Measurements from ENCODE around the gene XNDC1N. TPM values are rescaled to one million over a fixed set of nuclear protein-coding genes. Genes with fewer than 3 reads are reported as not detected.

XNDC1N gene
- polyA plus RNA-seq, 1 of the 3 experiments (the other 2 are of a cell fraction) = 3.4 TPM

DNA sequence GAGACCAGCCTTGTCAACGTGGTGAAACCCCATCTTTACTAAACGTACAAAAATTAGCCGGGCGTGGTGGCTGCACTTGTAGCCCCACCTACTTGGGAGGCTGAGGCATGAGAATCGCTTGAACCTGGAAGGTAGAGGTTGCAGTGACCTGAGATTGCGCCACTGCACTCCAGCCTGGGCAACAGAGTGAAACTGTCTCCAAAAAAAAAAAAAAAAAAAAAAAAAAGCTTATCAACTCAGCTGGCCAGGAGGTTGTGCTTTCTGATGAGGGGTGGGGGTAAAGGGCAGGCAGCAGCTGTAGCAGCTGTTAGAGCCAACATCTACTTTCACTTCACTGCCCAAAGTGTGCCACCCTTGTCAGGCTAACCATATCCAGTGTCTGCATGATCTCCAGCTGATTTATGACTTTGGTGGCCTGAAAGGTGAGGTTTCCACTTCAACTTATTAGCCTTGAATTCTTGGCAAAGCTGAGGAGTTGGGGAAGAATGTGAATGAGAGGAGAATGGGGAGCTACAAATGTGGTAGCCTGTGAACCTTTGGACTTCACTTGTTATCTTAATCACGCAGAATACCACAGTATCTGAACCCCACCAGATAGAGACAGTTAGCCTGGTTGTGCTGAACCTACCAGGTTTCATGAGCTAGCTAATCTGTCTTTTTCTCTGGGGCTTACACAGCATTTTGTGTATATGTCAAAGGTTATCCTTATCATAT lies 20.1 kb upstream of the XNDC1N start (continued):
- TF ChIP-seq EP300 (IDR thresholded peaks at IDR 0.05; ENCODE audit: borderline replicate concordance in 1 of 2, low read depth in 1 of 2, low read length in 1 of 2) = no peak
- TF ChIP-seq, protein P1, sequence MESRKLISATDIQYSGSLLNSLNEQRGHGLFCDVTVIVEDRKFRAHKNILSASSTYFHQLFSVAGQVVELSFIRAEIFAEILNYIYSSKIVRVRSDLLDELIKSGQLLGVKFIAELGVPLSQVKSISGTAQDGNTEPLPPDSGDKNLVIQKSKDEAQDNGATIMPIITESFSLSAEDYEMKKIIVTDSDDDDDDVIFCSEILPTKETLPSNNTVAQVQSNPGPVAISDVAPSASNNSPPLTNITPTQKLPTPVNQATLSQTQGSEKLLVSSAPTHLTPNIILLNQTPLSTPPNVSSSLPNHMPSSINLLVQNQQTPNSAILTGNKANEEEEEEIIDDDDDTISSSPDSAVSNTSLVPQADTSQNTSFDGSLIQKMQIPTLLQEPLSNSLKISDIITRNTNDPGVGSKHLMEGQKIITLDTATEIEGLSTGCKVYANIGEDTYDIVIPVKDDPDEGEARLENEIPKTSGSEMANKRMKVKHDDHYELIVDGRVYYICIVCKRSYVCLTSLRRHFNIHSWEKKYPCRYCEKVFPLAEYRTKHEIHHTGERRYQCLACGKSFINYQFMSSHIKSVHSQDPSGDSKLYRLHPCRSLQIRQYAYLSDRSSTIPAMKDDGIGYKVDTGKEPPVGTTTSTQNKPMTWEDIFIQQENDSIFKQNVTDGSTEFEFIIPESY (IDR thresholded peaks at IDR 0.05; ENCODE audit: borderline replicate concordance, low read depth) = no peak

DNA sequence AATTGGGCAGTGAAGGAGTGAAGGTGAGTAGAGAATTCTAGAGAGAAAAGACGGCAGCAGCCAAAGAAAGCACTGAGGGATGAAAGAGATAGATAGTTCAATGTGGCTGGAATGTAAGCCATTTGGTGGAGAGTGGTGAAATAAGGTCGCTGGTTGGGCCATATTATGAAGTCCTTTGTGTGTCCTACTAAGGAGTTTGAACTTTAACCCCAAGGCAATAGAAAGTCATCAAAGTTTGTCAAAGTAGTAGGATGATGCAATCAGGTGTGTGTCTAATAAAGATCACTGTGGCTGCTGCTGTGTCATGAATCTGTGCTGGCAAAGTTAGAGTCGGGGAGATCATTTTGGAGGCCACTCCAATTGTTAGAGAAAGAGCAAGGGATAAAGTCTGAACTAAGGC lies 19.1 kb upstream of the XNDC1N start:
- no peak for TF ChIP-seq FOSL2 (IDR thresholded peaks at IDR 0.05; ENCODE audit: borderline replicate concordance, low read depth)
- no peak for TF ChIP-seq TAF1 (IDR thresholded peaks at IDR 0.05; ENCODE audit: borderline replicate concordance, low read depth, low read length)
- TF ChIP-seq, protein P2, sequence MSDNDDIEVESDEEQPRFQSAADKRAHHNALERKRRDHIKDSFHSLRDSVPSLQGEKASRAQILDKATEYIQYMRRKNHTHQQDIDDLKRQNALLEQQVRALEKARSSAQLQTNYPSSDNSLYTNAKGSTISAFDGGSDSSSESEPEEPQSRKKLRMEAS (IDR thresholded peaks at IDR 0.05; ENCODE audit: low read depth) = no peak
- TF ChIP-seq, protein P3, sequence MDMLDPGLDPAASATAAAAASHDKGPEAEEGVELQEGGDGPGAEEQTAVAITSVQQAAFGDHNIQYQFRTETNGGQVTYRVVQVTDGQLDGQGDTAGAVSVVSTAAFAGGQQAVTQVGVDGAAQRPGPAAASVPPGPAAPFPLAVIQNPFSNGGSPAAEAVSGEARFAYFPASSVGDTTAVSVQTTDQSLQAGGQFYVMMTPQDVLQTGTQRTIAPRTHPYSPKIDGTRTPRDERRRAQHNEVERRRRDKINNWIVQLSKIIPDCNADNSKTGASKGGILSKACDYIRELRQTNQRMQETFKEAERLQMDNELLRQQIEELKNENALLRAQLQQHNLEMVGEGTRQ (IDR thresholded peaks at IDR 0.05; ENCODE audit: borderline replicate concordance, low read depth, low read length) = no peak
- TF ChIP-seq RAD21 (IDR thresholded peaks at IDR 0.05; ENCODE audit: low read length) = no peak
- TF ChIP-seq, protein P4, sequence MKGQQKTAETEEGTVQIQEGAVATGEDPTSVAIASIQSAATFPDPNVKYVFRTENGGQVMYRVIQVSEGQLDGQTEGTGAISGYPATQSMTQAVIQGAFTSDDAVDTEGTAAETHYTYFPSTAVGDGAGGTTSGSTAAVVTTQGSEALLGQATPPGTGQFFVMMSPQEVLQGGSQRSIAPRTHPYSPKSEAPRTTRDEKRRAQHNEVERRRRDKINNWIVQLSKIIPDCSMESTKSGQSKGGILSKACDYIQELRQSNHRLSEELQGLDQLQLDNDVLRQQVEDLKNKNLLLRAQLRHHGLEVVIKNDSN (IDR thresholded peaks at IDR 0.05; ENCODE audit: borderline replicate concordance, low read depth) = no peak
- TF ChIP-seq CHD2 (IDR thresholded peaks at IDR 0.05; ENCODE audit: low read length, partially characterized antibody) = no peak
- no peak for TF ChIP-seq ELF1 (IDR thresholded peaks at IDR 0.05)
- ChIA-PET CTCF (no interaction called here), POLR2A (no interaction called here)
- H3K4me3 ChIP-seq (ENCODE audit: low read depth in 2 of 2, low read length in 1 of 2) = no peak overlapping the region
- no peak overlapping the region for H3K9ac ChIP-seq
- DNase-seq = no peak
- peaks cover 32% of the 10 kb centered on the region for H3F3A ChIP-seq (replicated peaks; ENCODE audit: insufficient read depth)
- no peaks in the 10 kb centered on the region for H3K36me3 ChIP-seq (replicated peaks in 1 of 2; ENCODE audit: control insufficient read depth in 1 of 2, insufficient read depth in 2 of 2, low read length in 1 of 2)
- 0 out of 4 replicates have a peak overlapping the region, but pooled peaks of 1 of the 2 experiments have one; percentile 90 for H3K27ac ChIP-seq (ENCODE audit: low read depth in 2 of 2, low read length in 1 of 2)
- no peak overlapping the region for H2AFZ ChIP-seq (ENCODE audit: low read depth)
- no peaks in the 10 kb centered on the region for H3K9me2 ChIP-seq
- no peak overlapping the region for H3K4me2 ChIP-seq
- WGBS (ENCODE audit: low lambda C conversion rate) = 80% methylated on average over 3 of the region's 3 CpGs
- no peaks in the 10 kb centered on the region for H3K9me3 ChIP-seq
- peaks cover 81% of the 10 kb centered on the region for H3K79me2 ChIP-seq (ENCODE audit: insufficient read depth)
- H3K4me1 ChIP-seq (ENCODE audit: control insufficient read depth in 1 of 2, insufficient read depth in 2 of 2, low read depth in 1 of 2, low read length in 1 of 2) = peaks cover 0 to 27% of the 10 kb centered on the region in 2 experiments; a peak in 3 of 4 replicates
- H4K20me1 ChIP-seq (ENCODE audit: insufficient read depth) = no peaks in the 10 kb centered on the region
- H3K27me3 ChIP-seq (ENCODE audit: insufficient read depth) = no peaks in the 10 kb centered on the region
